DOHH2 (cell line): Measurements from ENCODE around the gene CALN1.

Experiments
- CTCF ChIP-seq: fragments of 200-600 bp; sonication (generic); IDR thresholded peaks from one replicate; pipeline ENCODE4 v1.5.1; 2014; ENCODE audit warnings: antibody characterized with exemption, mild to moderate bottlenecking, low read depth, low read length; ENCODE audit not compliant: poor library complexity, severe bottlenecking
- EZH2phosphoT487 ChIP-seq: fragments of 200-600 bp; sonication (generic); IDR thresholded peaks from 2 replicates; pipeline ENCODE4 v1.6.1; 2017; ENCODE audit warnings: borderline replicate concordance, mild to moderate bottlenecking, antibody characterized with exemption, low read length, moderate library complexity, mixed read lengths

- no peak for TF ChIP-seq CTCF
- TF ChIP-seq EZH2phosphoT487: no peak
Measured at GRCh38 chr7:71800321-71800720, 611.8 kb downstream of the CALN1 start.
